ENCODE results near the gene PRPSAP2. TPM values are rescaled to one million over a fixed set of nuclear protein-coding genes. Genes with fewer than 3 reads are reported as not detected.
"Not testable (repeated sequence)": the region's sequence is repeated elsewhere in the genome, so short reads cannot be mapped to it uniquely, and the experiment has no call there.

Gene PRPSAP2
- total RNA-seq, 1 donor from 2014 or later = 62.8 TPM

GRCh38 chr17:18954321-18954720 lies 96.4 kb downstream of the PRPSAP2 start:
- Mint-ChIP-seq H3K27me3 (no peaks in the 10 kb centered on the region), H3K4me1 (peaks cover 4% of the 10 kb centered on the region), H3K9me3 (no peaks in the 10 kb centered on the region), H3K36me3 (ENCODE audit: low read depth) (no peaks in the 10 kb centered on the region), H3K27ac (no peak overlapping the region), H3K4me3 (no peak overlapping the region)
- no peak for TF ChIP-seq CTCF (IDR thresholded peaks at IDR 0.05)
- ChIA-PET POLR2A (interaction anchor here (1.6 kb wide), 1 partner anchor 10 kb away, joined by 3 read pairs; no protein-coding TSS in a partner anchor), CTCF (no interaction called here)
- intact Hi-C loops (cut with micrococcal nuclease) = no loop called here
- DNase-seq (no peak), ATAC-seq (ENCODE audit: low read depth) (no peak)

GRCh38 chr17:18955009-18955408 lies 97.1 kb downstream of the PRPSAP2 start:
- H3K9me3 Mint-ChIP-seq = no peaks in the 10 kb centered on the region
- ChIA-PET POLR2A (interaction anchor here (1.6 kb wide), 1 partner anchor 11 kb away, joined by 3 read pairs; no protein-coding TSS in a partner anchor), CTCF (no interaction called here)
- no peak for TF ChIP-seq CTCF (IDR thresholded peaks at IDR 0.05)
- H3K36me3 Mint-ChIP-seq (ENCODE audit: low read depth) = no peaks in the 10 kb centered on the region
- intact Hi-C loops (cut with micrococcal nuclease) = no loop called here
- no peak for DNase-seq
- ATAC-seq (ENCODE audit: low read depth) = no peak
- no peak overlapping the region for H3K27ac Mint-ChIP-seq
- peaks cover 4% of the 10 kb centered on the region for H3K4me1 Mint-ChIP-seq
- H3K4me3 Mint-ChIP-seq = no peak overlapping the region
- H3K27me3 Mint-ChIP-seq = no peaks in the 10 kb centered on the region

GRCh38 chr17:18956021-18956420 lies 98.1 kb downstream of the PRPSAP2 start:
- H3K27me3 Mint-ChIP-seq; H3K36me3 Mint-ChIP-seq (ENCODE audit: low read depth); H3K27ac Mint-ChIP-seq; H3K9me3 Mint-ChIP-seq; DNase-seq; intact Hi-C loops (cut with micrococcal nuclease); H3K4me1 Mint-ChIP-seq; H3K4me3 Mint-ChIP-seq; ATAC-seq (ENCODE audit: low read depth); CTCF ChIA-PET: not testable (repeated sequence)
- POLR2A ChIA-PET = interaction anchor here (0.7 kb wide), 1 partner anchor 941 kb away, joined by 3 read pairs; no protein-coding TSS in a partner anchor

GRCh38 chr17:18956581-18956980 lies 98.7 kb downstream of the PRPSAP2 start:
- TF ChIP-seq CTCF (IDR thresholded peaks at IDR 0.05) = no peak
- H3K4me1 Mint-ChIP-seq = peaks cover 12% of the 10 kb centered on the region
- ATAC-seq (ENCODE audit: low read depth) (no peak), DNase-seq (no peak)
- H3K27me3 Mint-ChIP-seq = no peaks in the 10 kb centered on the region
- ChIA-PET POLR2A (no interaction called here), CTCF (no interaction called here)
- H3K4me3 Mint-ChIP-seq = no peak overlapping the region
- no peaks in the 10 kb centered on the region for H3K36me3 Mint-ChIP-seq (ENCODE audit: low read depth)
- H3K27ac Mint-ChIP-seq = no peak overlapping the region
- intact Hi-C loops (cut with micrococcal nuclease) = no loop called here
- no peaks in the 10 kb centered on the region for H3K9me3 Mint-ChIP-seq

GRCh38 chr17:18957831-18958230 lies 99.9 kb downstream of the PRPSAP2 start:
- intact Hi-C loops (cut with micrococcal nuclease) = no loop called here
- Mint-ChIP-seq H3K27ac (no peak overlapping the region), H3K36me3 (ENCODE audit: low read depth) (no peaks in the 10 kb centered on the region), H3K27me3 (no peaks in the 10 kb centered on the region), H3K4me3 (no peak overlapping the region), H3K4me1 (peaks cover 12% of the 10 kb centered on the region), H3K9me3 (no peaks in the 10 kb centered on the region)
- CTCF ChIA-PET = no interaction called here
- ATAC-seq (ENCODE audit: low read depth) = no peak
- POLR2A ChIA-PET = no interaction called here
- no peak for DNase-seq
- TF ChIP-seq CTCF (IDR thresholded peaks at IDR 0.05) = no peak

GRCh38 chr17:18958611-18959010 lies 100.7 kb downstream of the PRPSAP2 start:
- no peak for ATAC-seq (ENCODE audit: low read depth)
- no peaks in the 10 kb centered on the region for H3K27me3 Mint-ChIP-seq
- peaks cover 12% of the 10 kb centered on the region for H3K4me1 Mint-ChIP-seq
- POLR2A ChIA-PET = no interaction called here
- H3K4me3 Mint-ChIP-seq = no peak overlapping the region
- no peaks in the 10 kb centered on the region for H3K9me3 Mint-ChIP-seq
- no peak overlapping the region for H3K27ac Mint-ChIP-seq
- no peak for TF ChIP-seq CTCF (IDR thresholded peaks at IDR 0.05)
- DNase-seq = no peak
- intact Hi-C loops (cut with micrococcal nuclease) = no loop called here
- H3K36me3 Mint-ChIP-seq (ENCODE audit: low read depth) = no peaks in the 10 kb centered on the region
- CTCF ChIA-PET = no interaction called here

Data from activated B cell treated with CpG ODN at 0.5 μM for 24 hours (primary cell).